ENCODE results near the gene RNU11.
A peak's percentile ranks its signal among the peaks of the same experiment; 100 is the strongest.
"Not testable (repeated sequence)": the region's sequence is repeated elsewhere in the genome, so short reads cannot be mapped to it uniquely, and the experiment has no call there.

The RNU11 gene

GRCh38 chr1:28648474-28649198 lies at the start of gene RNU11:
TSS of gene RNU11 (plus strand) at chr1:28648600.
- peak; percentile 99 for DNase-seq (ENCODE audit: low read depth)

- DNase-seq (ENCODE audit: low read depth), result peak; percentile 98
Observed at GRCh38 chr1:28601696-28602095, 46.7 kb upstream of the RNU11 start.

- peak; percentile 83 for DNase-seq (ENCODE audit: low read depth)
Observed at GRCh38 chr1:28602536-28603439, 45.6 kb upstream of the RNU11 start.

GRCh38 chr1:28604411-28604810 lies 44.0 kb upstream of the RNU11 start:
- no peak for DNase-seq (ENCODE audit: low read depth)

- DNase-seq (ENCODE audit: low read depth), result no peak
Observed at GRCh38 chr1:28604962-28605361, 43.4 kb upstream of the RNU11 start.

- no peak for DNase-seq (ENCODE audit: low read depth)
Observed at GRCh38 chr1:28606771-28607170, 41.6 kb upstream of the RNU11 start.

GRCh38 chr1:28613175-28613574 lies 35.2 kb upstream of the RNU11 start:
- DNase-seq (ENCODE audit: low read depth), result no peak

- DNase-seq (ENCODE audit: low read depth), result no peak
Observed at GRCh38 chr1:28631713-28632112, 16.7 kb upstream of the RNU11 start.

- DNase-seq (ENCODE audit: low read depth), result no peak
Observed at GRCh38 chr1:28632560-28632959, 15.8 kb upstream of the RNU11 start.

- DNase-seq (ENCODE audit: low read depth), result peak; percentile 26
Observed at GRCh38 chr1:28640766-28641165, 7.6 kb upstream of the RNU11 start.

- peak; percentile 22 for DNase-seq (ENCODE audit: low read depth)
Observed at GRCh38 chr1:28642056-28642846, 6.1 kb upstream of the RNU11 start.

- peak; percentile 95 for DNase-seq (ENCODE audit: low read depth)
Observed at GRCh38 chr1:28642847-28643635, 5.4 kb upstream of the RNU11 start, which contains the start of gene TAF12. TSS of gene TAF12 (minus strand) at chr1:28643067. CDS start at chr1:28622081, 20,986 bp downstream.

GRCh38 chr1:28644494-28644893 lies 3.9 kb upstream of the RNU11 start:
- DNase-seq (ENCODE audit: low read depth), result no peak

- not testable (repeated sequence) for DNase-seq (ENCODE audit: low read depth)
Observed at GRCh38 chr1:28645406-28645805, 3.0 kb upstream of the RNU11 start.

GRCh38 chr1:28646040-28646439 lies 2.4 kb upstream of the RNU11 start:
- peak; percentile 75 for DNase-seq (ENCODE audit: low read depth)

- peak; percentile 94 for DNase-seq (ENCODE audit: low read depth)
Observed at GRCh38 chr1:28648008-28648473, 359 bp upstream of the RNU11 start.

GRCh38 chr1:28653063-28653462 lies 4.7 kb downstream of the RNU11 start:
- not testable (repeated sequence) for DNase-seq (ENCODE audit: low read depth)

GRCh38 chr1:28653870-28654269 lies 5.5 kb downstream of the RNU11 start:
- peak; percentile 56 for DNase-seq (ENCODE audit: low read depth)

GRCh38 chr1:28655448-28656311 lies 7.3 kb downstream of the RNU11 start:
- DNase-seq (ENCODE audit: low read depth), result not testable (repeated sequence)

- DNase-seq (ENCODE audit: low read depth), result no peak
Observed at GRCh38 chr1:28656335-28656734, 7.9 kb downstream of the RNU11 start.

Data from EH (cell line).